HL-60 (cell line): ENCODE measurements around the gene ADH6.

Experiments used
- DNase-seq, 2 experiments: peaks; one replicate each; pipeline ENCODE4 v3.0.0-alpha.2; 2010 to 2020; ENCODE audit warnings: low read depth in 1 of 2, low spot score in 1 of 2
- H3K27ac ChIP-seq: fragments of 250-450 bp; sonication (Bioruptor Pico); replicated peaks from 2 replicates; pipeline ENCODE4 v1.5.1; 2020; ENCODE audit warnings: mild to moderate bottlenecking, moderate library complexity
- H3K27me3 ChIP-seq: fragments of 250-450 bp; sonication (Bioruptor Pico); 2 replicates; pipeline ENCODE4 v1.5.1; 2021; ENCODE audit warnings: mild to moderate bottlenecking, moderate library complexity; ENCODE audit not compliant: insufficient read depth, poor library complexity, severe bottlenecking
- H3K4me3 ChIP-seq: replicated peaks from 2 replicates; pipeline ENCODE4 v1.5.1; 2011; ENCODE audit warnings: mild to moderate bottlenecking, control low read depth, low read length; ENCODE audit not compliant: insufficient read depth
- GABPA ChIP-seq: IDR thresholded peaks from 2 replicates; pipeline ENCODE4 v1.6.1; 2012; ENCODE audit warnings: low read depth
- POLR2AphosphoS5 ChIP-seq: IDR thresholded peaks from 2 replicates; pipeline ENCODE4 v1.6.1; 2012; ENCODE audit warnings: low read depth
- SPI1 ChIP-seq: IDR thresholded peaks from 2 replicates; pipeline ENCODE4 v1.6.1; 2012; ENCODE audit warnings: low read depth, mild to moderate bottlenecking, borderline replicate concordance
- TF ChIP-seq, protein P1 (sequence below): IDR thresholded peaks from 2 replicates; pipeline ENCODE4 v1.6.1; 2012; ENCODE audit warnings: low read depth; ENCODE audit not compliant: insufficient replicate concordance
- TF ChIP-seq, protein P2 (sequence below): IDR thresholded peaks from one replicate; pipeline ENCODE4 v1.5.1; 2011; ENCODE audit warnings: low read length, control low read depth, inconsistent platforms; ENCODE audit not compliant: insufficient read depth

ADH6 gene

DNA sequence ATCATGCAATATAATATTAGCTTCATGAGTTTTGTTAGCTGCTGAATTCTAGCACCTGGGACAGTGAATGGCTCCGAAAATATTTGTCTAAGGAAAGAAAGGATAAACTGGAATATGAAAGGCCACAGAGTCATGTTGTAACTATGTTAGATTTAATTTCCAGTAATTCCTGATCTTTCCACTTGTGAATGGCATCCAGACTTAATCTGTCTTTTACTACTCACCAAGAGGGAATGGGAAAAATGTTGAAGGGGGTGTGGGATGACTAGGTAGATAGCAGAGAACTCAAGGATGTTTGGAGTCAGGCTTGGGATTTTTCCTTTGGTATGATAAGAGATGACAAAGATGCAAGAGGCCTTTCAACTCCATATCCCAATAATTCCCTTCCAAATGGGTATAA, 9.4 kb downstream of the ADH6 start:
- TF ChIP-seq GABPA: no peak
- H3K4me3 ChIP-seq: no peak overlapping the region
- H3K27ac ChIP-seq: no peak overlapping the region
- no peaks in the 10 kb centered on the region for H3K27me3 ChIP-seq
- no peak for DNase-seq

DNA sequence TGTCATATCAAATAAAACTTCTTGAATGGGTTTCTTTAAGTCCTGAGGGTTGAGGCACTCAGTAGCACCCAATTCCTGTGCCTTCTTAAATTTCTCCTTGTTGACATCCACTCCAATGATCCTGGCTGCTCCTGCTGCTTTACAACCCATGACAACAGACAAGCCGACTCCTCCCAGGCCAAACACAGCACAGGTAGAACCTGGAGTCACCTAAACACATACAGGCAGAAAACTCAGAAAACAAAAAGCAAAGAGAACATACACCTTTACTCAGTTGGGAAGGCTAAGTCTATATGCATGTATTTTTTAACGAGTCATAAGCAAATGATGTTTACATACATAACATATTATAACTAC, 10.3 kb downstream of the ADH6 start:
- no peaks in the 10 kb centered on the region for H3K27me3 ChIP-seq
- H3K4me3 ChIP-seq: no peak overlapping the region
- no peak overlapping the region for H3K27ac ChIP-seq
- TF ChIP-seq, protein P1, sequence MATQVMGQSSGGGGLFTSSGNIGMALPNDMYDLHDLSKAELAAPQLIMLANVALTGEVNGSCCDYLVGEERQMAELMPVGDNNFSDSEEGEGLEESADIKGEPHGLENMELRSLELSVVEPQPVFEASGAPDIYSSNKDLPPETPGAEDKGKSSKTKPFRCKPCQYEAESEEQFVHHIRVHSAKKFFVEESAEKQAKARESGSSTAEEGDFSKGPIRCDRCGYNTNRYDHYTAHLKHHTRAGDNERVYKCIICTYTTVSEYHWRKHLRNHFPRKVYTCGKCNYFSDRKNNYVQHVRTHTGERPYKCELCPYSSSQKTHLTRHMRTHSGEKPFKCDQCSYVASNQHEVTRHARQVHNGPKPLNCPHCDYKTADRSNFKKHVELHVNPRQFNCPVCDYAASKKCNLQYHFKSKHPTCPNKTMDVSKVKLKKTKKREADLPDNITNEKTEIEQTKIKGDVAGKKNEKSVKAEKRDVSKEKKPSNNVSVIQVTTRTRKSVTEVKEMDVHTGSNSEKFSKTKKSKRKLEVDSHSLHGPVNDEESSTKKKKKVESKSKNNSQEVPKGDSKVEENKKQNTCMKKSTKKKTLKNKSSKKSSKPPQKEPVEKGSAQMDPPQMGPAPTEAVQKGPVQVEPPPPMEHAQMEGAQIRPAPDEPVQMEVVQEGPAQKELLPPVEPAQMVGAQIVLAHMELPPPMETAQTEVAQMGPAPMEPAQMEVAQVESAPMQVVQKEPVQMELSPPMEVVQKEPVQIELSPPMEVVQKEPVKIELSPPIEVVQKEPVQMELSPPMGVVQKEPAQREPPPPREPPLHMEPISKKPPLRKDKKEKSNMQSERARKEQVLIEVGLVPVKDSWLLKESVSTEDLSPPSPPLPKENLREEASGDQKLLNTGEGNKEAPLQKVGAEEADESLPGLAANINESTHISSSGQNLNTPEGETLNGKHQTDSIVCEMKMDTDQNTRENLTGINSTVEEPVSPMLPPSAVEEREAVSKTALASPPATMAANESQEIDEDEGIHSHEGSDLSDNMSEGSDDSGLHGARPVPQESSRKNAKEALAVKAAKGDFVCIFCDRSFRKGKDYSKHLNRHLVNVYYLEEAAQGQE: no peak
- TF ChIP-seq, protein P2, sequence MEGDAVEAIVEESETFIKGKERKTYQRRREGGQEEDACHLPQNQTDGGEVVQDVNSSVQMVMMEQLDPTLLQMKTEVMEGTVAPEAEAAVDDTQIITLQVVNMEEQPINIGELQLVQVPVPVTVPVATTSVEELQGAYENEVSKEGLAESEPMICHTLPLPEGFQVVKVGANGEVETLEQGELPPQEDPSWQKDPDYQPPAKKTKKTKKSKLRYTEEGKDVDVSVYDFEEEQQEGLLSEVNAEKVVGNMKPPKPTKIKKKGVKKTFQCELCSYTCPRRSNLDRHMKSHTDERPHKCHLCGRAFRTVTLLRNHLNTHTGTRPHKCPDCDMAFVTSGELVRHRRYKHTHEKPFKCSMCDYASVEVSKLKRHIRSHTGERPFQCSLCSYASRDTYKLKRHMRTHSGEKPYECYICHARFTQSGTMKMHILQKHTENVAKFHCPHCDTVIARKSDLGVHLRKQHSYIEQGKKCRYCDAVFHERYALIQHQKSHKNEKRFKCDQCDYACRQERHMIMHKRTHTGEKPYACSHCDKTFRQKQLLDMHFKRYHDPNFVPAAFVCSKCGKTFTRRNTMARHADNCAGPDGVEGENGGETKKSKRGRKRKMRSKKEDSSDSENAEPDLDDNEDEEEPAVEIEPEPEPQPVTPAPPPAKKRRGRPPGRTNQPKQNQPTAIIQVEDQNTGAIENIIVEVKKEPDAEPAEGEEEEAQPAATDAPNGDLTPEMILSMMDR: no peak
- TF ChIP-seq SPI1 (no peak), GABPA (no peak), POLR2AphosphoS5 (no peak)
- DNase-seq: no peak

DNA sequence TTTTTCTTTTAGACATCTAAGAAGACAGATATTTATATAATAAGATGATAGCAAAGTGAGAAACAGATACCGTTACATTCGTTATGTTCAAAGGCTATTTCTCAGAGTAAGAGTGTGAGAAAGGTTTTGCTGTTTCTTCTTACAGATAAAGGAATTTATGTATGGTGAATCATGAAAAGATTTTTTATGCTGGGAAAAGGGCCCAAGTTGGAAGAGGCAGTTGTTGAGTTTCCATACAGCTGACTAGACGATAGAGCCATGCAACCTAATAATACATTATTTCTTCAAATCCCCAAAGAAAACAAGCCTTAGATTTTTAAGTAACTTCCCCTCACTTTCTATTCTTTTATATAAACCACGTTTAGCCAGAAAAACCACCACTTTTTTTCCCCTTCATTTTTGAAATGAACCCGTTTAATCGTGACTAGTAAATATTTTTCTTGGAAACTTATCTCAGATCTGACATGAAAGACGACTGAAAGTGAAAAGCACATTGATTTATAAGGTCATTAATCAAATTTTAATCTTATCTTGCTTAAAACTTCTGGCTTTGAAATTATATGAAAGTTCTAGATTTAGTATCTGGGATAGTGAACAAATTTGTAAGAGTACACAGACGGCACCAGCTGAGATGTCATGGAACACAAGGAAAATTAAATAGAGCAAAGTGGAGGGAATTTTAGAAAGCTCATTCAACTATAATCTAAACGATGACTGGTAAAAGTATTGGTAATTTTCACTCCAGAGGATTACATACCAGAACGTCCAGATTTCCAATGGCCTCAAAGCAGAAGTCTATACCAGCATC, 10.9 kb downstream of the ADH6 start:
- H3K27ac ChIP-seq: no peak overlapping the region
- H3K4me3 ChIP-seq: no peak overlapping the region
- H3K27me3 ChIP-seq: no peaks in the 10 kb centered on the region
- DNase-seq: no peak
- no peak for TF ChIP-seq GABPA
- TF ChIP-seq, protein P2: no peak
- TF ChIP-seq POLR2AphosphoS5: no peak
- no peak for TF ChIP-seq SPI1
- TF ChIP-seq, protein P1: no peak

DNA sequence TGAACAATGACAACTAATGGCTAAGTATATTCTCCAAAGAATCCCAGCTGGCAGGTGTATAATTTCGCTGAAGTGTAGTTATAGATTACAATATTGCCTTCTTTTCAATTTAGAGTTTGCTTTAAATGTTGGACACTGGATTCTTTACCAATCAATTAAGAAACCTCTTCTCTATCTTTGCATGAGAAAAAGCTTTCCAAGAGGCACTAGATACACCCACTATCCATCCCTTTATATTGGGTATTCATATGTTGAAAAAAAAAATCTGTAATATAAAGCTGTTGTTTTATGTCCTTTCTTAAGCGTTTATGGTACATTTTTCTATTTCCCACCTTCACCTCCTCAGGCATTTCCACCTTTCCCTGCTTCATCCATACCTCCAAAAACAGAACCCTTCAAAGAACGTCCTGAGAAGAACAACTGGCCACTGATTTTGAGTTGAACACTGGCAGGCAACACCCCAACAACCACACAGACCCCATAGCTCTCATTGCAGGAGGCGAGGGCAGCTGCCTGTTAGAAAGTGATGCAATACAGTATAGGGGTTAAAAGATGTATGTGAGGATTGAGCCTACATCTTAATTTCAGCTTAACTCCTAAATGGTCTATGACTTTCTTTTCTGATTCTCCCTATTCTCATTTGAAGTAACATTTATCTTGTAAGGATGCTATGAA, 11.8 kb downstream of the ADH6 start:
- Histone ChIP-seq H3K27me3 (no peaks in the 10 kb centered on the region), H3K27ac (no peak overlapping the region), H3K4me3 (no peak overlapping the region)
- no peak for DNase-seq
- TF ChIP-seq, protein P1: no peak
- TF ChIP-seq, protein P2: no peak
- TF ChIP-seq POLR2AphosphoS5 (no peak), GABPA (no peak), SPI1 (no peak)
